Fibroblast of lung (primary cell): ENCODE measurements around the gene FADS2. TPM values are rescaled to one million over a fixed set of nuclear protein-coding genes. Genes with fewer than 3 reads are reported as not detected.

Source experiments
- DNase-seq, 2 donors: peaks; one replicate each; pipeline versions ENCODE4 v3.0.0 to v3.0.0-alpha.2; 2010; ENCODE audit warnings: low read depth in 2 of 2
- H2AFZ ChIP-seq: 2 replicates; pipeline ENCODE4 v1.5.1; 2012; ENCODE audit warnings: low read length, control low read depth, inconsistent platforms
- H3K27ac ChIP-seq: 2 replicates; pipeline ENCODE4 v1.5.1; 2011; ENCODE audit warnings: low read length, control low read depth; ENCODE audit not compliant: insufficient read depth
- H3K27me3 ChIP-seq: 2 replicates; pipeline ENCODE4 v1.5.1; 2011; ENCODE audit warnings: mild to moderate bottlenecking, low read length; ENCODE audit not compliant: control insufficient read depth, insufficient read depth
- H3K36me3 ChIP-seq: 2 replicates; pipeline ENCODE4 v1.5.1; 2011; ENCODE audit warnings: low read length; ENCODE audit not compliant: control insufficient read depth, insufficient read depth
- H3K4me1 ChIP-seq: 2 replicates; pipeline ENCODE4 v1.5.1; 2011; ENCODE audit warnings: low read length; ENCODE audit not compliant: control insufficient read depth, insufficient read depth; ENCODE audit errors: extremely low read depth
- H3K4me2 ChIP-seq: 2 replicates; pipeline ENCODE4 v1.5.1; 2011; ENCODE audit warnings: low read length, control low read depth; ENCODE audit not compliant: insufficient read depth; ENCODE audit errors: extremely low read depth
- H3K4me3 ChIP-seq, 4 experiments: fragments of 200-600 bp in 1 of 4; sonication (generic) in 1 of 4; replicated peaks in 1 of 4; 2 replicates each; pipeline ENCODE4 v1.5.1; 2011 to 2016; ENCODE audit warnings: low read length in 4 of 4, low read depth in 3 of 4, mild to moderate bottlenecking in 3 of 4, control low read depth in 2 of 4, inconsistent platforms in 1 of 4, mixed read lengths in 1 of 4; ENCODE audit not compliant: insufficient read depth in 1 of 4; ENCODE audit errors: control extremely low read depth in 1 of 4
- H3K79me2 ChIP-seq: 2 replicates; pipeline ENCODE4 v1.5.1; 2012; ENCODE audit warnings: mild to moderate bottlenecking, low read length, inconsistent platforms; ENCODE audit not compliant: control insufficient read depth, insufficient read depth
- H3K9ac ChIP-seq: 2 replicates; pipeline ENCODE4 v1.5.1; 2011; ENCODE audit warnings: mild to moderate bottlenecking, low read length, control low read depth; ENCODE audit not compliant: insufficient read depth
- H3K9me3 ChIP-seq: 2 replicates; pipeline ENCODE4 v1.5.1; 2012; ENCODE audit warnings: low read depth, low read length; ENCODE audit not compliant: control insufficient read depth, insufficient read depth
- H4K20me1 ChIP-seq: 2 replicates; pipeline ENCODE4 v1.5.1; 2011; ENCODE audit warnings: low read length; ENCODE audit not compliant: control insufficient read depth, insufficient read depth; ENCODE audit errors: extremely low read depth
- EZH2 ChIP-seq: IDR thresholded peaks from 2 replicates; pipeline ENCODE4 v1.5.1; 2012; ENCODE audit warnings: low read length, control low read depth, mild to moderate bottlenecking; ENCODE audit errors: missing control alignments
- polyA minus RNA-seq: library from RNA; depleted of rRNA, polyadenylated mRNA; stranded (reverse); fragments of >200 nt; gene quantifications from 2 replicates; pipeline ENCODE4 v1.2.3, GENCODE V29; 2011; ENCODE audit warnings: low replicate concordance
- polyA plus RNA-seq, 2 donors: library from polyadenylated mRNA; depleted of rRNA in 1 of 2; stranded (reverse) in 1 of 2; unstranded in 1 of 2; fragments of >200 nt; gene quantifications; 2 replicates each; pipeline ENCODE4 v1.2.1, GENCODE V29; 2011 to 2012; ENCODE audit warnings: missing spikeins in 1 of 2
- total RNA-seq: library from RNA; depleted of rRNA; stranded (reverse); fragments of >200 nt; gene quantifications from 2 replicates; pipeline ENCODE4 v1.2.1, GENCODE V29; 2014
- TF ChIP-seq, protein P1 (sequence below), 2 donors: IDR thresholded peaks in 1 of 2; conservative IDR thresholded peaks in 1 of 2; 1 replicate in 1 of 2; 2 replicates in 1 of 2; pipeline ENCODE4 v1.5.1; 2011 to 2012; ENCODE audit warnings: low read length in 2 of 2, control low read depth in 1 of 2, inconsistent platforms in 1 of 2, low read depth in 1 of 2, mild to moderate bottlenecking in 1 of 2

The FADS2 gene
- total RNA-seq (266 and 418 TPM in 2 replicates), polyA plus RNA-seq (687 and 932 TPM in 2 replicates), polyA minus RNA-seq (1,928 and 3,022 TPM in 2 replicates)
- 483 and 700 TPM in 2 replicates for polyA plus RNA-seq (2012)

GRCh38 chr11:61827571-61828378 lies at the start of gene FADS2:
FADS2 (plus strand) TSS chr11:61828300; CDS start chr11:61828391, 91 bp downstream.
- peak; percentile 97 to 98 for DNase-seq
- Histone ChIP-seq H3K27ac (peak within 1 kb of the TSS; percentile 75), H3K4me3 (peak within 1 kb of the TSS; percentile 83 to 98 (median 88)), H2AFZ (peak within 1 kb of the TSS; percentile 15), H3K36me3 (peaks cover 10% of the 10 kb centered on the region), H3K4me2 (peak within 1 kb of the TSS; percentile 99), H3K9me3 (no peaks in the 10 kb centered on the region), H4K20me1 (peaks cover 2% of the 10 kb centered on the region), H3K9ac (peak within 1 kb of the TSS; percentile 71), H3K79me2 (peaks cover 46% of the 10 kb centered on the region), H3K27me3 (no peaks in the 10 kb centered on the region), H3K4me1 (peaks cover 18% of the 10 kb centered on the region)
- TF ChIP-seq EZH2: no peak
- TF ChIP-seq, protein P1, sequence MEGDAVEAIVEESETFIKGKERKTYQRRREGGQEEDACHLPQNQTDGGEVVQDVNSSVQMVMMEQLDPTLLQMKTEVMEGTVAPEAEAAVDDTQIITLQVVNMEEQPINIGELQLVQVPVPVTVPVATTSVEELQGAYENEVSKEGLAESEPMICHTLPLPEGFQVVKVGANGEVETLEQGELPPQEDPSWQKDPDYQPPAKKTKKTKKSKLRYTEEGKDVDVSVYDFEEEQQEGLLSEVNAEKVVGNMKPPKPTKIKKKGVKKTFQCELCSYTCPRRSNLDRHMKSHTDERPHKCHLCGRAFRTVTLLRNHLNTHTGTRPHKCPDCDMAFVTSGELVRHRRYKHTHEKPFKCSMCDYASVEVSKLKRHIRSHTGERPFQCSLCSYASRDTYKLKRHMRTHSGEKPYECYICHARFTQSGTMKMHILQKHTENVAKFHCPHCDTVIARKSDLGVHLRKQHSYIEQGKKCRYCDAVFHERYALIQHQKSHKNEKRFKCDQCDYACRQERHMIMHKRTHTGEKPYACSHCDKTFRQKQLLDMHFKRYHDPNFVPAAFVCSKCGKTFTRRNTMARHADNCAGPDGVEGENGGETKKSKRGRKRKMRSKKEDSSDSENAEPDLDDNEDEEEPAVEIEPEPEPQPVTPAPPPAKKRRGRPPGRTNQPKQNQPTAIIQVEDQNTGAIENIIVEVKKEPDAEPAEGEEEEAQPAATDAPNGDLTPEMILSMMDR (conservative IDR thresholded peaks at IDR 0.05 in 1 of 2, IDR thresholded peaks at IDR 0.05 in 1 of 2; ENCODE audit: low read depth in 1 of 2, low read length in 2 of 2): no peak

DNA sequence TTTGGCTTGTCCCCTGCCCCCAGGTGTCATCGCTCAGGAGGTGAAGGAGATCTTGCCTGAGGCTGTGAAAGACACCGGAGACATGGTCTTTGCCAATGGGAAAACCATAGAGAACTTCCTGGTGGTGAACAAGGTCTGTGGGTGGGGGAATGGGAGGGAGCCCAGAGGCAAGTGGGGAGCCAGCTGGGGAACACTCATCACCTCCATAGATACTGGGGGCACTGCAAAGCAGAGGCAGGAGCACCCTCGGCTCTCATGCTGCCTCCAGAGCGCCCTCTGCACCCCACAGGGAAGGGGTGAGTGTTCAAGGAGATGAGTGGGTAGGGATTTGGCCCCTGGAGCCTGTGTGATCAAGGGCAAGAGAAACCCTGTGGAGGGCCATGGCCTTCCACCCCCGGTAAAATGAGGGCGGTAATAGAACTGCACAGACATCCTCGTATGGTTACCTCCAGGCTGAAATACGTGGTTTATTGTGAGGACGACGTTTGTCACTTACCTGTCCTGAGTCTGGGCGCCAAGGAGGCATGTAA lies 49.7 kb upstream of the FADS2 start:
- Histone ChIP-seq H3K9ac (no peak overlapping the region), H3K27me3 (no peaks in the 10 kb centered on the region), H3K9me3 (no peaks in the 10 kb centered on the region), H3K4me3 (no peak overlapping the region), H2AFZ (no peak overlapping the region), H3K4me2 (no peak overlapping the region), H3K79me2 (no peaks in the 10 kb centered on the region), H3K36me3 (no peaks in the 10 kb centered on the region), H3K4me1 (no peaks in the 10 kb centered on the region), H4K20me1 (no peaks in the 10 kb centered on the region), H3K27ac (no peak overlapping the region)
- TF ChIP-seq EZH2: no peak
- TF ChIP-seq, protein P1 (conservative IDR thresholded peaks at IDR 0.05 in 1 of 2, IDR thresholded peaks at IDR 0.05 in 1 of 2; ENCODE audit: low read depth in 1 of 2, low read length in 2 of 2): no peak
- no peak for DNase-seq

GRCh38 chr11:61778920-61779650 lies 49.0 kb upstream of the FADS2 start:
- Histone ChIP-seq H3K4me1 (no peaks in the 10 kb centered on the region), H3K27ac (no peak overlapping the region), H3K4me3 (no peak overlapping the region), H2AFZ (no peak overlapping the region), H4K20me1 (no peaks in the 10 kb centered on the region), H3K27me3 (no peaks in the 10 kb centered on the region), H3K4me2 (no peak overlapping the region), H3K79me2 (no peaks in the 10 kb centered on the region), H3K9ac (no peak overlapping the region), H3K36me3 (no peaks in the 10 kb centered on the region), H3K9me3 (no peaks in the 10 kb centered on the region)
- no peak for DNase-seq
- TF ChIP-seq, protein P1 (conservative IDR thresholded peaks at IDR 0.05 in 1 of 2, IDR thresholded peaks at IDR 0.05 in 1 of 2; ENCODE audit: low read depth in 1 of 2, low read length in 2 of 2): no peak
- TF ChIP-seq EZH2: no peak
